Gastroesophageal sphincter (tissue), 4 donors: Measurements from ENCODE around the gene ABHD12. TPM values are rescaled to one million over a fixed set of nuclear protein-coding genes. Genes with fewer than 3 reads are reported as not detected.
A peak's percentile ranks its signal among the peaks of the same experiment; 100 is the strongest.

Experiments used
- ATAC-seq: fragments of 150-250 bp; one replicate; pipeline ENCODE4 v1.9.1; 2016; ENCODE audit warnings: mild to moderate bottlenecking, moderate library complexity
- H3K27ac ChIP-seq, 4 donors: fragments of 200-600 bp; sonication (generic) in 3 of 4; 1 replicate in 3 of 4; 2 replicates in 1 of 4; pipeline ENCODE4 v1.5.1; 2016 to 2019
- H3K27me3 ChIP-seq: fragments of 200-600 bp; sonication (generic); one replicate; pipeline ENCODE4 v1.5.1; 2019
- H3K36me3 ChIP-seq, 2 donors: fragments of 200-600 bp; sonication (generic); one replicate each; pipeline ENCODE4 v1.5.1; 2019; ENCODE audit warnings: control low read depth in 1 of 2
- H3K4me1 ChIP-seq, 3 donors: fragments of 200-600 bp; sonication (generic); 1 replicate in 2 of 3; 2 replicates in 1 of 3; pipeline ENCODE4 v1.5.1; 2016 to 2019; ENCODE audit warnings: control low read depth in 2 of 3
- H3K4me3 ChIP-seq, 2 donors: fragments of 200-600 bp; sonication (generic); one replicate each; pipeline ENCODE4 v1.5.1; 2019; ENCODE audit warnings: mild to moderate bottlenecking in 1 of 2, moderate library complexity in 1 of 2
- H3K9me3 ChIP-seq, 3 donors: fragments of 200-600 bp; sonication (generic); one replicate each; pipeline ENCODE4 v1.5.1; 2017 to 2019; ENCODE audit warnings: control low read depth in 2 of 3
- CTCF ChIP-seq, 4 experiments: fragments of 200-600 bp in 2 of 4; fragments of 450-650 bp in 2 of 4; sonication (generic) in 1 of 4; IDR thresholded peaks; one replicate each; pipeline ENCODE4 v1.5.1; 2017 to 2019; ENCODE audit warnings: antibody characterized with exemption in 4 of 4, mild to moderate bottlenecking in 2 of 4, moderate library complexity in 2 of 4
- EP300 ChIP-seq: sonication (generic); formaldehyde crosslinking; IDR thresholded peaks from one replicate; pipeline ENCODE4 v1.6.1; 2017; ENCODE audit warnings: antibody characterized with exemption, mild to moderate bottlenecking
- POLR2A ChIP-seq, 2 donors: fragments of 450-650 bp; IDR thresholded peaks; one replicate each; pipeline ENCODE4 v1.6.1; 2017; ENCODE audit warnings: antibody characterized with exemption in 2 of 2, mild to moderate bottlenecking in 2 of 2, moderate library complexity in 1 of 2
- POLR2AphosphoS5 ChIP-seq: sonication (generic); formaldehyde crosslinking; IDR thresholded peaks from one replicate; pipeline ENCODE4 v1.6.1; 2017; ENCODE audit warnings: antibody characterized with exemption
- WGBS, 2 donors: methylation state at CpG; one replicate each; pipeline ENCODE4 v1.1.5; 2018; ENCODE audit warnings: low coverage in 1 of 2; 5-methylcytosine and 5-hydroxymethylcytosine counted together
- total RNA-seq, 4 donors: library from RNA; depleted of rRNA; stranded (reverse); fragments of >200 nt; gene quantifications; one replicate each; pipeline ENCODE4 v1.1.0, GENCODE V29; 2016

The ABHD12 gene
- total RNA-seq, 4 donors from 2014 or later, result 19.2 to 45.9 (median 39.3) TPM

- H3K27ac ChIP-seq, result peak overlapping the region in 3 of 4 donors; percentile 73 to 75 (median 74)
- no peak for ATAC-seq
These were observed 97.1 kb downstream of the ABHD12 start for GRCh38 chr20:25293507-25293906.

GRCh38 chr20:25292176-25292891, 98.3 kb downstream of the ABHD12 start:
- Histone ChIP-seq H3K36me3 (peaks cover 0 to 86% of the 10 kb centered on the region in 2 donors), H3K27ac (peak overlapping the region in 3 of 4 donors; percentile 33 to 75 (median 73)), H3K4me1 (peaks cover 0 to 49% (median 16%) of the 10 kb centered on the region in 3 donors), H3K9me3 (no peaks in the 10 kb centered on the region), H3K27me3 (no peaks in the 10 kb centered on the region), H3K4me3 (no peak overlapping the region)
- TF ChIP-seq POLR2AphosphoS5 (no peak), EP300 (no peak), CTCF (IDR thresholded peaks at IDR 0.05) (no peak), POLR2A (IDR thresholded peaks at IDR 0.05) (no peak)
- ATAC-seq, result no peak
- WGBS, 2 donors, result 80% methylated on average over 4 of the region's 35 CpGs; no CpG with 5 or more reads in 1 of the 2 donors

More at GRCh38 chr20:25293507-25293906, 97.1 kb downstream of the ABHD12 start:
- Histone ChIP-seq H3K4me3 (no peak overlapping the region), H3K4me1 (peaks cover 0 to 54% (median 16%) of the 10 kb centered on the region in 3 donors), H3K36me3 (peaks cover 0 to 86% of the 10 kb centered on the region in 2 donors), H3K27me3 (no peaks in the 10 kb centered on the region), H3K9me3 (no peaks in the 10 kb centered on the region)
- WGBS, 2 donors, result 47% methylated on average over 5 of the region's 10 CpGs; no CpG with 5 or more reads in 1 of the 2 donors
- no peak for TF ChIP-seq CTCF (IDR thresholded peaks at IDR 0.05)
- TF ChIP-seq POLR2A (IDR thresholded peaks at IDR 0.05), result no peak
- TF ChIP-seq EP300, result no peak
- no peak for TF ChIP-seq POLR2AphosphoS5

GRCh38 chr20:25291432-25292133, 99.1 kb downstream of the ABHD12 start:
- Histone ChIP-seq H3K36me3 (peaks cover 0 to 86% of the 10 kb centered on the region in 2 donors), H3K4me1 (peaks cover 0 to 42% (median 16%) of the 10 kb centered on the region in 3 donors), H3K27me3 (no peaks in the 10 kb centered on the region), H3K4me3 (no peak overlapping the region), H3K9me3 (no peaks in the 10 kb centered on the region), H3K27ac (peak overlapping the region in 3 of 4 donors; percentile 33 to 75 (median 45))
- WGBS, 2 donors, result no CpG with 5 or more reads among the region's 26 CpGs
- TF ChIP-seq EP300 (no peak), CTCF (IDR thresholded peaks at IDR 0.05) (no peak), POLR2A (IDR thresholded peaks at IDR 0.05) (no peak), POLR2AphosphoS5 (no peak)
- no peak for ATAC-seq

GRCh38 chr20:25290646-25291431, 99.8 kb downstream of the ABHD12 start:
- peaks cover 0 to 34% (median 9%) of the 10 kb centered on the region in 3 donors for H3K4me1 ChIP-seq
- H3K9me3 ChIP-seq, result no peaks in the 10 kb centered on the region

More at GRCh38 chr20:25290646-25291431, 99.8 kb downstream of the ABHD12 start:
- peak overlapping the region in 3 of 4 donors; percentile 33 to 75 (median 45) for H3K27ac ChIP-seq
- 89% methylated on average over 7 of the region's 22 CpGs; no CpG with 5 or more reads in 1 of the 2 donors for WGBS, 2 donors
- no peaks in the 10 kb centered on the region for H3K27me3 ChIP-seq
- H3K36me3 ChIP-seq, result peaks cover 0 to 86% of the 10 kb centered on the region in 2 donors
- ATAC-seq, result no peak
- no peak overlapping the region for H3K4me3 ChIP-seq
- TF ChIP-seq EP300 (no peak), POLR2A (IDR thresholded peaks at IDR 0.05) (no peak), CTCF (IDR thresholded peaks at IDR 0.05) (no peak), POLR2AphosphoS5 (no peak)
